Measurements from ENCODE around the gene RASA2.

DNA sequence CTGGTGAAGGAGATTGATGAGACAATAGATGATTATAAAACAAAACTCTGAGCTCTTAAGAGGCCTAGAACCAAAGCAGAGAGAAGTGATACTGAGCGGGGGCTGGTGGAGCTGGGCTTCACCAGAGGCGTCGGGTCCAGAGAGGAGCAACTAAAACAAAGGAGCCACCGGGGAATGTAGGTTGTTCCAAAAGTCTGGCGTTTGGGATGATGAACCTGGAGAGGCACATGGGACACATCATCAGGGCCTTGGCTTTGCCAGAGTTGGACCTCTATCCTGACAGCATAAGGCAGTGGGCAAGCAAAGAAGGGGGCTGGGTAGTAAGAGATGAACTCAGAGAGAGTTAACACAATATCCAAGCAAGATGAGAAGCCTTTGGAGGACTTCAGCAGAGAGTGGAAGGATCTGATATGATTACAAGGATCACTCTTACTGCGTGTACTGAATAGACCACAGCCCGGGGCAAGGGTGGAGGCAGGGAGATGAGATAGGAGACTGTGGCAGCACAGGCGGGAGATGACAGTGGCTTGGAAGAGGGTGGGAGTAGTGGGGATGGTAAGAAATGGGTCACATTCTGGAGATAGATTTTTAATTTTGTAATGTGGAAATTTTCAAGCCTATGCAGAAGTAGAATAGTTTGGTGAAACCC, 36.0 kb upstream of the RASA2 start:
- no peak for TF ChIP-seq EP300 (IDR thresholded peaks at IDR 0.05)
- TF ChIP-seq POLR2A (IDR thresholded peaks at IDR 0.05; ENCODE audit: low read depth), result no peak
- TF ChIP-seq, protein P1, sequence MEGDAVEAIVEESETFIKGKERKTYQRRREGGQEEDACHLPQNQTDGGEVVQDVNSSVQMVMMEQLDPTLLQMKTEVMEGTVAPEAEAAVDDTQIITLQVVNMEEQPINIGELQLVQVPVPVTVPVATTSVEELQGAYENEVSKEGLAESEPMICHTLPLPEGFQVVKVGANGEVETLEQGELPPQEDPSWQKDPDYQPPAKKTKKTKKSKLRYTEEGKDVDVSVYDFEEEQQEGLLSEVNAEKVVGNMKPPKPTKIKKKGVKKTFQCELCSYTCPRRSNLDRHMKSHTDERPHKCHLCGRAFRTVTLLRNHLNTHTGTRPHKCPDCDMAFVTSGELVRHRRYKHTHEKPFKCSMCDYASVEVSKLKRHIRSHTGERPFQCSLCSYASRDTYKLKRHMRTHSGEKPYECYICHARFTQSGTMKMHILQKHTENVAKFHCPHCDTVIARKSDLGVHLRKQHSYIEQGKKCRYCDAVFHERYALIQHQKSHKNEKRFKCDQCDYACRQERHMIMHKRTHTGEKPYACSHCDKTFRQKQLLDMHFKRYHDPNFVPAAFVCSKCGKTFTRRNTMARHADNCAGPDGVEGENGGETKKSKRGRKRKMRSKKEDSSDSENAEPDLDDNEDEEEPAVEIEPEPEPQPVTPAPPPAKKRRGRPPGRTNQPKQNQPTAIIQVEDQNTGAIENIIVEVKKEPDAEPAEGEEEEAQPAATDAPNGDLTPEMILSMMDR (IDR thresholded peaks at IDR 0.05), result no peak
